Kidney (tissue), 14 donors: ENCODE data around the gene NUMB. TPM values are rescaled to one million over a fixed set of nuclear protein-coding genes. Genes with fewer than 3 reads are reported as not detected.
"Not testable (repeated sequence)": the region's sequence is repeated elsewhere in the genome, so short reads cannot be mapped to it uniquely, and the experiment has no call there.

ENCODE experiments used
- DNase-seq, 5 donors: peaks; one replicate each; pipeline ENCODE4 v3.0.0-alpha.2; 2013 to 2020
- FAIRE-seq: peaks from 2 replicates; lab custom pipeline; 2012; peaks lifted over from hg19 to GRCh38; lab: Jason Lieb, UNC
- H3K27ac ChIP-seq, 2 donors: one replicate each; pipeline ENCODE4 v1.7.0; 2013; ENCODE audit warnings: low read depth in 2 of 2, low read length in 2 of 2, inconsistent platforms in 1 of 2
- H3K27me3 ChIP-seq: one replicate; pipeline ENCODE4 v1.7.1; 2013; ENCODE audit warnings: low read length, inconsistent platforms; ENCODE audit not compliant: control insufficient read depth, insufficient read depth
- H3K36me3 ChIP-seq, 3 donors: one replicate each; pipeline versions ENCODE4 v1.7.0 to v1.7.1; 2013; ENCODE audit warnings: low read length in 3 of 3, control low read depth in 1 of 3, inconsistent platforms in 1 of 3; ENCODE audit not compliant: insufficient read depth in 3 of 3, control insufficient read depth in 2 of 3
- H3K4me1 ChIP-seq, 3 donors: one replicate each; pipeline versions ENCODE4 v1.7.0 to v1.7.1; 2013; ENCODE audit warnings: low read length in 3 of 3, inconsistent platforms in 1 of 3, low read depth in 1 of 3; ENCODE audit not compliant: control insufficient read depth in 2 of 3, insufficient read depth in 2 of 3
- H3K4me3 ChIP-seq, 3 donors: one replicate each; pipeline versions ENCODE4 v1.7.0 to v1.8.1; 2013; ENCODE audit warnings: low read length in 3 of 3, control low read depth in 1 of 3, inconsistent platforms in 1 of 3
- H3K9ac ChIP-seq, 3 donors: one replicate each; pipeline versions ENCODE4 v1.7.0 to v1.7.1; 2013; ENCODE audit warnings: low read length in 3 of 3, control low read depth in 1 of 3, inconsistent platforms in 1 of 3
- H3K9me3 ChIP-seq, 3 donors: one replicate each; pipeline versions ENCODE4 v1.7.0 to v1.7.1; 2013; ENCODE audit warnings: low read length in 3 of 3, control low read depth in 1 of 3, inconsistent platforms in 1 of 3; ENCODE audit not compliant: control insufficient read depth in 2 of 3, insufficient read depth in 1 of 3
- intact Hi-C: fragments of 100-400 bp; cut with DNase I; formaldehyde crosslinking; loops from one replicate; pipeline ENCODE4 v1.11.1; 2022
- polyA plus RNA-seq: library from polyadenylated mRNA; stranded (reverse); fragments of 350-450 nt; fragmentation: Illumina TruSeq; extraction: RNeasy Lipid Tissue Mini Kit (QIAGEN cat#74804); gene quantifications from one replicate; pipeline ENCODE4 v1.2.3, GENCODE V29; 2014; ENCODE audit warnings: low read depth, low replicate concordance; ENCODE audit not compliant: insufficient read depth
- total RNA-seq: library from RNA; stranded (reverse); fragmentation: NEBNext Ultra II Directional; extraction: Animal tissue kit (Norgen Biotek cat#: 25700); gene quantifications from one replicate; pipeline ENCODE4 v1.2.1, GENCODE V29; 2021
- TF ChIP-seq, protein P1 (sequence below): IDR thresholded peaks from 3 replicates; pipeline ENCODE4 v1.5.1; 2012; ENCODE audit warnings: mild to moderate bottlenecking, moderate library complexity, borderline replicate concordance; ENCODE audit not compliant: insufficient read depth; ENCODE audit errors: extremely low read depth
- donor health status: control.
- donor health status: control.
- donor health status: control.
- donor health status: control.
- donor health status: control.
- donor health status: DM: yes; HTN: yes; CAD: no.
- donor health status: Normal renal cell carcinoma (clear cell type).

Gene NUMB
- total and polyA plus RNA-seq, 2 donors from 2014 or later = 42.4 to 104 TPM

DNA sequence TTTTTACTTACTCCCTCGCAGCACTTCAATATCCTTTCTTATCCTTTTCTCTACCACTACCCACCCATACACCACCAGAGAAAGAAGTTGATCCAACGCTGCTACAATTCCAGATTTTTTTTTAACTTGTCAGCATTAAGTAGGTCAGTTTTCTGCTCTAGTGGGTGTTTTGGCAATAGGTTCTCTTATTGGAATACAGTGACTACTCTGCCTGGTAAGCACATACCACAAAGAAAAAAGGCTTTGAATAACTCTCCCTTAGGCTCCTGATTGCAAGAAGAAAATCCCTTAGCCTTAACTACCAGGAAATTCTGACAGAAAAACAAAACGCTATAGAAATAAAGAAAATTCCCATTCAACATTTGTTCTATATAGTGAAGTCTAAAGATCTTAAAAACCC, 72.0 kb downstream of the NUMB start:
- Histone ChIP-seq H3K27ac (peak overlapping the region in 1 of 2 donors; percentile 14), H3K9me3 (peaks cover 0 to 2% (median 0%) of the 10 kb centered on the region in 3 donors), H3K4me3 (no peak overlapping the region), H3K27me3 (no peaks in the 10 kb centered on the region), H3K9ac (no peak overlapping the region), H3K4me1 (no peaks in the 10 kb centered on the region), H3K36me3 (no peaks in the 10 kb centered on the region)
- FAIRE-seq (no peak), DNase-seq (no peak)
- intact Hi-C loops = no loop called here
- TF ChIP-seq, protein P1, sequence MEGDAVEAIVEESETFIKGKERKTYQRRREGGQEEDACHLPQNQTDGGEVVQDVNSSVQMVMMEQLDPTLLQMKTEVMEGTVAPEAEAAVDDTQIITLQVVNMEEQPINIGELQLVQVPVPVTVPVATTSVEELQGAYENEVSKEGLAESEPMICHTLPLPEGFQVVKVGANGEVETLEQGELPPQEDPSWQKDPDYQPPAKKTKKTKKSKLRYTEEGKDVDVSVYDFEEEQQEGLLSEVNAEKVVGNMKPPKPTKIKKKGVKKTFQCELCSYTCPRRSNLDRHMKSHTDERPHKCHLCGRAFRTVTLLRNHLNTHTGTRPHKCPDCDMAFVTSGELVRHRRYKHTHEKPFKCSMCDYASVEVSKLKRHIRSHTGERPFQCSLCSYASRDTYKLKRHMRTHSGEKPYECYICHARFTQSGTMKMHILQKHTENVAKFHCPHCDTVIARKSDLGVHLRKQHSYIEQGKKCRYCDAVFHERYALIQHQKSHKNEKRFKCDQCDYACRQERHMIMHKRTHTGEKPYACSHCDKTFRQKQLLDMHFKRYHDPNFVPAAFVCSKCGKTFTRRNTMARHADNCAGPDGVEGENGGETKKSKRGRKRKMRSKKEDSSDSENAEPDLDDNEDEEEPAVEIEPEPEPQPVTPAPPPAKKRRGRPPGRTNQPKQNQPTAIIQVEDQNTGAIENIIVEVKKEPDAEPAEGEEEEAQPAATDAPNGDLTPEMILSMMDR = no peak

DNA sequence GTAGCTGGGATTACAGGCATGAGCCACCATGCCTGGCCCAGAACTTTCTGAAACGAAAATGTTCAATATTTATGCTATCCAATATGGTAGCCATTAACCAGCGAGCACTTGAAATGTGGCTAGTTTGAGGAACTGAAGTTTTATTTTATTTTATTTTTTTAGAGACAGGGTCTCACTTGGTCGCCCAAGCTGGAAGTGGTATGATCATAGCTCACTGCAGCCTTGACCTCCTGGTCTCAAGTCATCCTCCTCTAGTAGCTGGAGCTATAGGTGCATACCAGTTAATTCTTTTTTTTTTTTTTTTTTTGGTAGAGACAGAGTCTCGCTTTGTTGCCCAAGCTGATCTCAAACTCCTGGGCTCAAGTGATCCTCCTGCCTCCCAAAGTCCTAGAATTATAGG, 73.3 kb downstream of the NUMB start:
- H3K36me3 ChIP-seq, FAIRE-seq, intact Hi-C loops, H3K4me1 ChIP-seq, DNase-seq, H3K4me3 ChIP-seq, H3K27me3 ChIP-seq, H3K9me3 ChIP-seq, H3K9ac ChIP-seq, H3K27ac ChIP-seq: not testable (repeated sequence)

- TF ChIP-seq, protein P1 = no peak
- Histone ChIP-seq H3K9ac (no peak overlapping the region), H3K4me3 (no peak overlapping the region), H3K27me3 (no peaks in the 10 kb centered on the region), H3K9me3 (peaks cover 0 to 2% (median 0%) of the 10 kb centered on the region in 3 donors), H3K4me1 (no peaks in the 10 kb centered on the region), H3K27ac (no peak overlapping the region), H3K36me3 (no peaks in the 10 kb centered on the region)
- intact Hi-C loops = no loop called here
- DNase-seq (no peak), FAIRE-seq (no peak)
Observed at GRCh38 chr14:73383356-73383755, 75.0 kb downstream of the NUMB start.

GRCh38 chr14:73381380-73382013, 76.8 kb downstream of the NUMB start:
- Histone ChIP-seq H3K4me1 (no peaks in the 10 kb centered on the region), H3K36me3 (no peaks in the 10 kb centered on the region), H3K4me3 (no peak overlapping the region), H3K27me3 (no peaks in the 10 kb centered on the region), H3K9me3 (peaks cover 0 to 2% (median 0%) of the 10 kb centered on the region in 3 donors), H3K27ac (no peak overlapping the region), H3K9ac (no peak overlapping the region)
- DNase-seq (no peak), FAIRE-seq (no peak)
- intact Hi-C loops = no loop called here
- TF ChIP-seq, protein P1 = no peak
